LoVo (cell line): Measurements from ENCODE around the gene FADD.

Experiments used
- DNase-seq: peaks from one replicate; pipeline ENCODE4 v3.0.0-alpha.2; 2016; ENCODE audit warnings: low spot score

FADD gene

DNA sequence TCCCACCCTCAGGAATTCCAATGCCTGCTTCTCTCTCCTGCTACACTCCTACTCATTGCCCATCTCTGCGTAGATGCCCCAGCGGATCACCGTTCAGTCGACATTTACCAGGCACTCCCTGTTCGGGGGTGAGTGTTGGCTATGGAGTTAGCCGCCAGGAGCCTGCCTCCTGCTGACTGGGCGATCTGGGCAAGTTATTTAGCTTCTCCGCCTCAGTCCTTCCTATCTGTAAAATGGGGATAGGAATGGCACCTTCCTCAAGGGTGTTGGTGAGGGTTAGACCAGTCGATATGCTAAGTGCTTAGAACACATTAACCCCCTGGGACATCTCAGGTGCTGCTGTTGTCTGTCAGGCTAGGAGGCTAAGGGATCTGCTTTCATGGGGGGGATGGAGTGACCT is 30.9 kb downstream of the FADD start:
- DNase-seq, result no peak

GRCh38 chr11:70240337-70240736 is 37.2 kb downstream of the FADD start:
- no peak for DNase-seq

DNA sequence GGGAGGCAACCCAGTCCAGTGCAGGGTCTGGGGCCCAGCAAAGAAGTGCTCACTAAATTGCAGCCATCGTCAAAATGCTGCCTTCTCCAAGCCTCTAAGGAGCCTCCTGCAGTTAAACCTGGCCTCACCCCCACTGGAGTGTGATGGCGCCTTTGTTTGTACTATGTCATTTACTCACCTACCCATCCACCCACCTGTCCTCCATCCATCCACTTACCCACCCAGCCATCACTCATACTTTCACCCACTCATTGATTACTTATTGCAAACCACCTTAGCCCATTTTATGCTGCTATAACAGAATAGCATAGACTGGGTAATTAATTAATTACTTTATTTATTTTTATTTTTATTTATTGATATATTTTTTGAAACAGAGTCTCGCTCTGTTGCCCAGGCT is 38.6 kb downstream of the FADD start:
- DNase-seq, result no peak

DNA sequence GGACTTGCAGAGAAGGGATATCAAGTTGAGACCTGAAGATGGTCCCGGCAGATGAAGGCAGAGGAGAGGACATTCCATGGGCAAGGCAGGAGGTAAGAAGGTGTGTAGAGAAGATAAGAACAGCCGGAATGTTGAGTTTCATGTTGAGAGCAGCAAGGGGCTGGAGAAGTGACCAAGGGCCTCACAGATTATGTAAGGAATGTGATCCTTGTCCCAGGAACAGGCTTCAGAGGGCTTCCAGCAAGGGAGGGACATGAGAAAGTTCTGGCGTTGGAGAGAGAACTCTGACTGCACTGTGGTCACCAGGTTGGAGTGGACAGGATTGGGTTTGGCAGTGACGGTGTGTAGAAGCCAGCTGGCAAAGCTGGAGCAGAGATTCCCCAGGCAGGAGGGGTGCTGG is 39.8 kb downstream of the FADD start:
- DNase-seq, result no peak

- no peak for DNase-seq
Observed at GRCh38 chr11:70243912-70244652, 41.0 kb downstream of the FADD start.

- no peak for DNase-seq
Observed at GRCh38 chr11:70244698-70245097, 41.6 kb downstream of the FADD start.

GRCh38 chr11:70246196-70246595 is 43.1 kb downstream of the FADD start:
- no peak for DNase-seq

GRCh38 chr11:70247042-70247709 is 44.1 kb downstream of the FADD start:
- no peak for DNase-seq

GRCh38 chr11:70247710-70248072 is 44.6 kb downstream of the FADD start:
- no peak for DNase-seq

DNA sequence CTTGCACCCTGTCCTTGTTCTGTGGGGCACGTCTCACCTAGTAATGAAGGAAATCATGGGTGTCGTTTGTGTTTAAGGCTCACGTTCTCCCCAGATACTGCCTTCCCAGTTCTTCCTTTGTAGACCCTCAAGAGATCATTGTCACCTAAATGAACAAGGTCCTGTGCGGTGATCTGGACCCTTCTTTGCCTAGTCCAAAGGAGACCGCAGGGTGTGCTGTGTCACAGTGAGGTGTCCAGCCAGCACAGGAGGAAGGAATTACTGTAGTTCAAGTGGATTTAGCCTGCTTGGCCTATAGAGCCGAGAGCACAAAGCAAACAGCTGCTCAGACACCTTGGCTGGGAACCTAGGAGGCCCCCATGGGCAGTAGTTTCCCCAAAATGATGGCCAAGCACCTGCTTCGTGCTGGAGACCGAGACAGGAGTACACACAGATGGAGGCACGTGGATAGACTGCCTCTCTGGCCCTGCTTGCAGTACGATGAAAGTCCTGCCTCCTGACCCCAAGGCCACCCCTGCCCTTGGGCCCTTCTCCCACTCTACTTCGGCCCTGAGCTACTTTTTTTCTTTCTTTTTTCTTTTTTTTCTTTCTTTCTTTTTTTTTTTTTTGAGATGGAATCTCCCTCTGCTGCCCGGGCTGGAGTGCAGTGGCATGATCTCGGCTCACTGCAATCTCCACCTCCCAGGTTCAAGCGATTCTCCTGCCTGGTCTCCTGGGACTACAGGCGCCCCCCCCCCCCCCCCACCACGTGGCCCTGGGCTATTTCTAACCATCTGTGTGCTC is 48.0 kb downstream of the FADD start:
- DNase-seq, result no peak

GRCh38 chr11:70251659-70252321 is 48.7 kb downstream of the FADD start:
- no peak for DNase-seq

GRCh38 chr11:70252844-70253243 is 49.7 kb downstream of the FADD start:
- DNase-seq, result no peak

DNA sequence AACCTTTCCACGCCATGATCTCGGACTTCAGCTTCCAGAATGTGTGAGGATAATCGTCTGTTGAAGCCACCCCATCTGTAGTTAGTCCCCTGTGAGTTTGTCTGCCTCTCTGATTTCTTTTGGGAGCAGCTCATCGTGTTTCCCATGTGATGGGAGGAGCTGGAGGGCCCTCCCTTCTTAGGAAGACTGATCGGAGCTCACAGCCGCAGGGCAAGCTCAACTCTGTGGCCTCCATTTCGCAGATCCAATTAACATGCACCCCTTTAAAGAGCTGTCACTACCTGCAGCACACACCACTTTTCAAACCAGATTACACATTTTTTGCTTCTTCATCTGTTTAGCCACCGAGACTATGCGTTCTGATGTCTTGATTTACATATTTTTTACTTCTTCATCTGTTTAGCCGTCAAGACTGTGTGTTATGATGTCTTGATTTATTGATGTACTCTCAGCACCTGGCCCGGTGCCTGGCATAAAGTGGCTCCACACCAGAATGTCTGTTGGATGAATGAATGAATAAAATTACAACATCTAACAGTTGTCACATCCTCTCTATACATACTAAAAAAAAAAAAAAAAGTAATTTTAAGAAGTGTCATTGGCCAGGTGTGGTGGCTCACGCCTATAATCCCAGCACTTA is 52.5 kb downstream of the FADD start:
- DNase-seq, result no peak
